HCT116 (cell line): Measurements from ENCODE around the gene METTL25. TPM values are rescaled to one million over a fixed set of nuclear protein-coding genes. Genes with fewer than 3 reads are reported as not detected.
A peak's percentile ranks its signal among the peaks of the same experiment; 100 is the strongest.

ENCODE experiments used
- ATAC-seq: fragments of 200-7000 bp; cut with Tn5 transposase; 2 replicates; pipeline ENCODE4 v1.9.1; 2020; ENCODE audit warnings: mild to moderate bottlenecking, moderate library complexity
- BruUV-seq: library from RNA; stranded (reverse); fragments of 400-500 nt; replicated peaks from 2 replicates; lab custom pipeline; 2021; lab: Mats Ljungman, UMichigan
- CTCF ChIA-PET: fragments of 300-600 bp; sonication (Branson Sonifier 250); formaldehyde crosslinking; loops from one replicate; lab custom pipeline; 2021; ENCODE audit warnings: antibody characterized with exemption; lab: Charles Lee
- POLR2A ChIA-PET: fragments of 300-600, 350-600 bp; sonication (Branson Sonifier 250); formaldehyde crosslinking; loops from one replicate; lab custom pipeline; 2021; ENCODE audit warnings: antibody characterized with exemption; lab: Charles Lee
- RAD21 ChIA-PET, 2 experiments: fragments of 300-600 bp; sonication (Branson Sonifier 250); formaldehyde crosslinking; loops; one replicate each; lab custom pipeline; 2023; ENCODE audit warnings: low total read pairs in 2 of 2; ENCODE audit not compliant: uncharacterized antibody in 2 of 2, unreplicated experiment in 2 of 2, low non-redundant PET in 1 of 2; lab: Charles Lee
- DNase-seq: peaks from one replicate; pipeline ENCODE4 v3.0.0-alpha.2; 2010; ENCODE audit warnings: low read depth, low spot score
- H2AFZ ChIP-seq: fragments of 200-600 bp; shearing (Covaris generic), sonication (generic); 2 replicates; pipeline ENCODE4 v1.6.1; 2017; ENCODE audit warnings: low read depth, mixed run types, mixed read lengths, antibody characterized with exemption, low read length; ENCODE audit not compliant: poor library complexity, severe bottlenecking
- H3K27ac ChIP-seq: 2 replicates; pipeline ENCODE4 v1.5.1; 2012; ENCODE audit warnings: low read depth, low read length
- H3K27me3 ChIP-seq: fragments of 200-600 bp; sonication (generic); 2 replicates; pipeline ENCODE4 v1.6.1; 2016; ENCODE audit warnings: mixed run types, low read length, mixed read lengths; ENCODE audit not compliant: insufficient read depth
- H3K36me3 ChIP-seq, 2 experiments: fragments of 200-500 bp in 1 of 2; fragments of 200-600 bp in 1 of 2; sonication (Bioruptor generic) in 1 of 2; sonication (generic) in 1 of 2; 2 replicates each; pipeline versions ENCODE4 v1.5.1 to v1.6.1; 2014 to 2016; ENCODE audit warnings: low read length in 2 of 2, inconsistent platforms in 1 of 2, mixed read lengths in 1 of 2, mixed run types in 1 of 2; ENCODE audit not compliant: insufficient read depth in 2 of 2, control insufficient read depth in 1 of 2
- H3K4me1 ChIP-seq, 2 experiments: fragments of 200-600 bp in 1 of 2; sonication (generic) in 1 of 2; 2 replicates each; pipeline versions ENCODE4 v1.5.1 to v1.6.1; 2012 to 2017; ENCODE audit warnings: low read length in 2 of 2, inconsistent platforms in 1 of 2, mild to moderate bottlenecking in 1 of 2, mixed read lengths in 1 of 2, mixed run types in 1 of 2, moderate library complexity in 1 of 2; ENCODE audit not compliant: insufficient read depth in 2 of 2, control insufficient read depth in 1 of 2
- H3K4me2 ChIP-seq: fragments of 200-600 bp; sonication (generic); 2 replicates; pipeline ENCODE4 v1.6.1; 2017; ENCODE audit warnings: mixed run types, low read length, mixed read lengths
- H3K4me3 ChIP-seq, 2 experiments: fragments of 200-600 bp in 1 of 2; sonication (generic) in 1 of 2; replicated peaks in 1 of 2; 2 replicates each; pipeline ENCODE4 v1.5.1; 2011 to 2016; ENCODE audit warnings: low read length in 2 of 2, control low read depth in 1 of 2, low read depth in 1 of 2, mild to moderate bottlenecking in 1 of 2, mixed read lengths in 1 of 2, mixed run types in 1 of 2
- H3K79me2 ChIP-seq: fragments of 200-600 bp; sonication (generic); 2 replicates; pipeline ENCODE4 v1.6.1; 2017; ENCODE audit warnings: mild to moderate bottlenecking, mixed run types, low read length, moderate library complexity, mixed read lengths; ENCODE audit not compliant: insufficient read depth
- H3K9ac ChIP-seq: fragments of 200-600 bp; sonication (generic); 2 replicates; pipeline ENCODE4 v1.6.1; 2016; ENCODE audit warnings: low read length, mixed read lengths
- H3K9me2 ChIP-seq: fragments of 200-600 bp; sonication (generic), shearing (Covaris generic); 2 replicates; pipeline ENCODE4 v1.6.1; 2017; ENCODE audit warnings: mixed run types, mild to moderate bottlenecking, moderate library complexity; ENCODE audit not compliant: insufficient read depth
- H3K9me3 ChIP-seq, 2 experiments: fragments of 200-500 bp in 1 of 2; fragments of 200-600 bp in 1 of 2; sonication (Bioruptor generic) in 1 of 2; sonication (generic) in 1 of 2; 2 replicates each; pipeline ENCODE4 v1.6.1; 2014 to 2017; ENCODE audit warnings: low read length in 2 of 2, mixed read lengths in 2 of 2, inconsistent platforms in 1 of 2, low read depth in 1 of 2, mild to moderate bottlenecking in 1 of 2, mixed run types in 1 of 2, moderate library complexity in 1 of 2; ENCODE audit not compliant: control insufficient read depth in 1 of 2, insufficient read depth in 1 of 2
- H4K20me1 ChIP-seq: fragments of 200-600 bp; sonication (generic), shearing (Covaris generic); 2 replicates; pipeline ENCODE4 v1.6.1; 2017; ENCODE audit warnings: mixed run types, mild to moderate bottlenecking, moderate library complexity; ENCODE audit not compliant: insufficient read depth
- ATF3 ChIP-seq: IDR thresholded peaks from 2 replicates; pipeline ENCODE4 v1.6.1; 2012
- CBX3 ChIP-seq: IDR thresholded peaks from 2 replicates; pipeline ENCODE4 v1.6.1; 2012; ENCODE audit warnings: low read depth
- CTCF ChIP-seq, 3 experiments: fragments of 200-600 bp in 1 of 3; sonication (generic) in 1 of 3; IDR thresholded peaks in 2 of 3; conservative IDR thresholded peaks in 1 of 3; 2 replicates each; pipeline ENCODE4 v1.5.1; 2012 to 2017; ENCODE audit warnings: low read depth in 2 of 3, low read length in 2 of 3, antibody characterized with exemption in 1 of 3, borderline replicate concordance in 1 of 3, control low read depth in 1 of 3, mild to moderate bottlenecking in 1 of 3, mixed read lengths in 1 of 3, mixed run types in 1 of 3, moderate library complexity in 1 of 3; ENCODE audit not compliant: insufficient read depth in 1 of 3
- EGR1 ChIP-seq: IDR thresholded peaks from 2 replicates; pipeline ENCODE4 v1.6.1; 2012; ENCODE audit warnings: low read depth
- ELF1 ChIP-seq: IDR thresholded peaks from 2 replicates; pipeline ENCODE4 v1.6.1; 2012; ENCODE audit warnings: low read depth, borderline replicate concordance
- EZH2phosphoT487 ChIP-seq: fragments of 200-600 bp; IDR thresholded peaks from 2 replicates; pipeline ENCODE4 v1.6.1; 2018; ENCODE audit warnings: antibody characterized with exemption, borderline replicate concordance
- FOSL1 ChIP-seq: IDR thresholded peaks from 2 replicates; pipeline ENCODE4 v1.6.1; 2012; ENCODE audit warnings: low read depth
- JUND ChIP-seq: IDR thresholded peaks from 2 replicates; pipeline ENCODE4 v1.6.1; 2012
- MAX ChIP-seq: IDR thresholded peaks from 2 replicates; pipeline ENCODE4 v1.6.1; 2012
- POLR2A ChIP-seq: IDR thresholded peaks from 2 replicates; pipeline ENCODE4 v1.7.0; 2011; ENCODE audit warnings: borderline replicate concordance; ENCODE audit not compliant: insufficient read depth, insufficient read length; ENCODE audit errors: extremely low read depth
- POLR2AphosphoS5 ChIP-seq: IDR thresholded peaks from 2 replicates; pipeline ENCODE4 v1.6.1; 2011; ENCODE audit warnings: mild to moderate bottlenecking, low read depth, low read length, moderate library complexity
- RAD21 ChIP-seq: IDR thresholded peaks from 2 replicates; pipeline ENCODE4 v1.6.1; 2012; ENCODE audit warnings: low read depth, mild to moderate bottlenecking
- REST ChIP-seq: IDR thresholded peaks from 2 replicates; pipeline ENCODE4 v1.6.1; 2012; ENCODE audit warnings: low read depth
- SP1 ChIP-seq: IDR thresholded peaks from 2 replicates; pipeline ENCODE4 v1.6.1; 2012; ENCODE audit warnings: low read depth
- SRF ChIP-seq: IDR thresholded peaks from 2 replicates; pipeline ENCODE4 v1.6.1; 2012; ENCODE audit warnings: low read depth
- TCF7L2 ChIP-seq: IDR thresholded peaks from 2 replicates; pipeline ENCODE4 v1.7.0; 2011; ENCODE audit warnings: borderline replicate concordance, inconsistent platforms; ENCODE audit not compliant: insufficient read depth, insufficient read length; ENCODE audit errors: extremely low read depth
- YY1 ChIP-seq: IDR thresholded peaks from 2 replicates; pipeline ENCODE4 v1.6.1; 2011; ENCODE audit warnings: low read length, low read depth, moderate library complexity, mild to moderate bottlenecking; ENCODE audit not compliant: insufficient replicate concordance; ENCODE audit errors: extremely low read depth
- ZBTB33 ChIP-seq: IDR thresholded peaks from 2 replicates; pipeline ENCODE4 v1.6.1; 2011; ENCODE audit warnings: mild to moderate bottlenecking, low read length, moderate library complexity; ENCODE audit not compliant: insufficient replicate concordance; ENCODE audit errors: extremely low read depth
- intact Hi-C: fragments of 100-400 bp; cut with micrococcal nuclease; formaldehyde crosslinking; loops from 2 replicates; pipeline ENCODE4 v1.10.0; 2022
- total RNA-seq: library from RNA; stranded (reverse); gene quantifications from one replicate; pipeline ENCODE4 v1.2.1, GENCODE V29; 2021; ENCODE audit not compliant: unreplicated experiment

The METTL25 gene
- total RNA-seq, 1 experiment from 2014 or later: 4.4 TPM

- BruUV-seq: no TSS peak
- Histone ChIP-seq H3K9me2 (no peaks in the 10 kb centered on the region), H4K20me1 (no peaks in the 10 kb centered on the region), H3K4me3 (peak overlapping the region; percentile 84 to 88), H3K4me2 (peak overlapping the region; percentile 88), H3K27me3 (no peaks in the 10 kb centered on the region), H3K4me1 (peaks cover 3 to 15% of the 10 kb centered on the region in 2 experiments; a peak in 3 of 4 replicates), H3K9me3 (no peaks in the 10 kb centered on the region), H2AFZ (no peak overlapping the region), H3K9ac (peak overlapping the region; percentile 95), H3K27ac (no peak overlapping the region), H3K79me2 (peaks cover 46% of the 10 kb centered on the region), H3K36me3 (peaks cover 23 to 34% of the 10 kb centered on the region in 2 experiments)
- intact Hi-C loops: loop anchor here (10.0 kb wide), 1 partner anchor 267 kb away; no protein-coding TSS in a partner anchor
- ChIA-PET CTCF (no interaction called here), RAD21 (no interaction called here), POLR2A (interaction anchor here (1.8 kb wide), 1 partner anchor 308 kb away, joined by 4 read pairs; no protein-coding TSS in a partner anchor)
- ATAC-seq (no peak), DNase-seq (no peak)
- TF ChIP-seq ZBTB33 (no peak), ELF1 (no peak), CTCF (IDR thresholded peaks at IDR 0.05 in 2 of 3, conservative IDR thresholded peaks at IDR 0.05 in 1 of 3; ENCODE audit: borderline replicate concordance in 1 of 3, insufficient read depth in 1 of 3, low read depth in 2 of 3, low read length in 2 of 3) (no peak), RAD21 (no peak), POLR2AphosphoS5 (no peak), REST (no peak), ATF3 (no peak), FOSL1 (no peak), CBX3 (no peak), TCF7L2 (no peak), MAX (no peak), SP1 (no peak), POLR2A (no peak), YY1 (no peak), JUND (no peak), EGR1 (no peak), SRF (no peak), EZH2phosphoT487 (no peak)
Observed at GRCh38 chr12:82357340-82357739, 989 bp upstream of the METTL25 start.
